B cell (primary cell): ENCODE results near the gene LIFR. TPM values are rescaled to one million over a fixed set of nuclear protein-coding genes. Genes with fewer than 3 reads are reported as not detected.

Experiments used
- ATAC-seq: fragments of 200-7000 bp; cut with Tn5 transposase; one replicate; pipeline ENCODE4 v1.10.0; 2021; ENCODE audit warnings: low read depth, mild to moderate bottlenecking, moderate number of reproducible peaks, moderate library complexity
- CTCF ChIA-PET: fragments of 350-600 bp; sonication (Branson Sonifier 250); formaldehyde crosslinking; loops from one replicate; lab custom pipeline; 2021; ENCODE audit warnings: antibody characterized with exemption, inconsistent platforms; lab: Charles Lee
- POLR2A ChIA-PET: fragments of 350-600 bp; sonication (Branson Sonifier 250); formaldehyde crosslinking; loops from one replicate; lab custom pipeline; 2021; ENCODE audit warnings: antibody characterized with exemption; lab: Charles Lee
- DNase-seq: peaks from one replicate; pipeline ENCODE4 v3.0.0; 2013
- H2AFZ ChIP-seq: 2 replicates; pipeline ENCODE4 v1.6.1; 2012; ENCODE audit warnings: mild to moderate bottlenecking, low read depth, low read length; ENCODE audit not compliant: insufficient read depth, poor library complexity, severe bottlenecking
- H3K27ac ChIP-seq, 2 donors: 1 replicate in 1 of 2; 2 replicates in 1 of 2; pipeline ENCODE4 v1.5.1; 2012 to 2013; ENCODE audit warnings: low read length in 2 of 2, mild to moderate bottlenecking in 2 of 2, moderate library complexity in 1 of 2
- H3K27me3 ChIP-seq, 4 experiments: fragments of 200-600 bp in 1 of 4; sonication (generic) in 1 of 4; replicated peaks in 1 of 4; 1 replicate in 2 of 4; 2 replicates in 2 of 4; pipeline versions ENCODE4 v1.6.1 to v1.7.0; 2013 to 2016; ENCODE audit warnings: low read length in 3 of 4, mild to moderate bottlenecking in 2 of 4, mixed read lengths in 1 of 4, moderate library complexity in 1 of 4; ENCODE audit not compliant: insufficient read depth in 4 of 4, control insufficient read depth in 3 of 4; ENCODE audit errors: control extremely low read depth in 1 of 4
- H3K36me3 ChIP-seq, 2 experiments: replicated peaks in 1 of 2; 1 replicate in 1 of 2; 2 replicates in 1 of 2; pipeline versions ENCODE4 v1.6.1 to v1.7.1; 2013; ENCODE audit warnings: low read length in 1 of 2; ENCODE audit not compliant: insufficient read depth in 2 of 2, control insufficient read depth in 1 of 2; ENCODE audit errors: control extremely low read depth in 1 of 2, extremely low read depth in 1 of 2
- H3K4me1 ChIP-seq, 2 donors: fragments of 200-600 bp in 1 of 2; sonication (generic) in 1 of 2; 1 replicate in 1 of 2; 2 replicates in 1 of 2; pipeline versions ENCODE4 v1.5.1 to v1.6.1; 2013 to 2017; ENCODE audit warnings: low read length in 2 of 2; ENCODE audit not compliant: control insufficient read depth in 2 of 2, insufficient read depth in 2 of 2
- H3K4me2 ChIP-seq: replicated peaks from 2 replicates; pipeline ENCODE3; 2012; ENCODE audit warnings: mild to moderate bottlenecking, low read depth, low read length; ENCODE audit not compliant: poor library complexity, severe bottlenecking
- H3K4me3 ChIP-seq, 5 experiments: fragments of 200-600 bp in 1 of 5; sonication (generic) in 1 of 5; 1 replicate in 3 of 5; 2 replicates in 2 of 5; pipeline versions ENCODE4 v1.5.1 to v1.7.0; 2011 to 2016; ENCODE audit warnings: low read length in 4 of 5, mild to moderate bottlenecking in 4 of 5, low read depth in 2 of 5, control low read depth in 1 of 5, moderate library complexity in 1 of 5; ENCODE audit not compliant: insufficient read depth in 1 of 5; ENCODE audit errors: control extremely low read depth in 1 of 5, extremely low read depth in 1 of 5
- H3K79me2 ChIP-seq: fragments of 200-600 bp; sonication (generic); one replicate; pipeline ENCODE4 v1.6.0; 2016; ENCODE audit warnings: low read length; ENCODE audit not compliant: control insufficient read depth, insufficient read depth
- H3K9ac ChIP-seq: fragments of 200-600 bp; sonication (generic); 2 replicates; pipeline ENCODE4 v1.6.1; 2017; ENCODE audit warnings: mild to moderate bottlenecking, low read length, moderate library complexity
- H3K9me3 ChIP-seq, 3 donors: one replicate each; pipeline versions ENCODE4 v1.6.1 to v1.7.1; 2013; ENCODE audit warnings: low read length in 2 of 3; ENCODE audit not compliant: control insufficient read depth in 2 of 3, insufficient read depth in 1 of 3; ENCODE audit errors: control extremely low read depth in 1 of 3
- H4K20me1 ChIP-seq: 2 replicates; pipeline ENCODE4 v1.6.0; 2012; ENCODE audit warnings: mild to moderate bottlenecking, low read length; ENCODE audit not compliant: insufficient read depth, control insufficient read depth, poor library complexity, severe bottlenecking
- H3K27ac Mint-ChIP-seq: one replicate; pipeline ENCODE4 v1.8.0; 2021; ENCODE audit warnings: mixed read lengths
- H3K27me3 Mint-ChIP-seq: one replicate; pipeline ENCODE4 v1.8.0; 2021; ENCODE audit warnings: mixed read lengths
- H3K4me1 Mint-ChIP-seq: one replicate; pipeline ENCODE4 v1.8.0; 2021; ENCODE audit warnings: mixed read lengths
- H3K4me3 Mint-ChIP-seq: one replicate; pipeline ENCODE4 v1.8.0; 2021; ENCODE audit warnings: mixed read lengths
- H3K9me3 Mint-ChIP-seq: one replicate; pipeline ENCODE4 v1.8.0; 2022; ENCODE audit warnings: mixed read lengths; ENCODE audit not compliant: insufficient read depth
- EZH2 ChIP-seq: IDR thresholded peaks from 2 replicates; pipeline ENCODE4 v1.6.1; 2012; ENCODE audit warnings: borderline replicate concordance, low read depth, mild to moderate bottlenecking, moderate library complexity, low read length; ENCODE audit not compliant: insufficient read depth, poor library complexity, severe bottlenecking
- WGBS: methylation state at CpG from one replicate; pipeline ENCODE4 v1.1.5; 2013; ENCODE audit warnings: missing lambda C conversion rate; ENCODE audit not compliant: insufficient coverage; 5-methylcytosine and 5-hydroxymethylcytosine counted together
- intact Hi-C: fragments of 100-400 bp; cut with micrococcal nuclease; formaldehyde crosslinking; loops from one replicate; pipeline ENCODE4 v1.10.0; 2022
- polyA plus RNA-seq: library from polyadenylated mRNA; depleted of rRNA; stranded (reverse); fragments of >200 nt; gene quantifications from 2 replicates; pipeline ENCODE4 v1.2.3, GENCODE V29; 2012
- total RNA-seq, 2 donors: library from RNA; stranded (reverse); fragments of 120-200 nt in 1 of 2; gene quantifications; 1 replicate in 1 of 2; 2 replicates in 1 of 2; pipeline versions ENCODE4 v1.2.3 to v1.2.4, GENCODE V29; 2013 to 2022
- TF ChIP-seq, protein P1 (sequence below): fragments of 200-600 bp; IDR thresholded peaks from one replicate; pipeline ENCODE4 v1.8.0; 2022; ENCODE audit warnings: antibody characterized with exemption, mild to moderate bottlenecking

Gene LIFR
- total and polyA plus RNA-seq, 2 donors (not counting 1 experiment from before 2014, with no cell fraction given), result not detected

- Mint-ChIP-seq H3K27ac (no peak overlapping the region), H3K9me3 (no peaks in the 10 kb centered on the region)
Measured at GRCh38 chr5:38576442-38576841, 20.0 kb upstream of the LIFR start.

DNA sequence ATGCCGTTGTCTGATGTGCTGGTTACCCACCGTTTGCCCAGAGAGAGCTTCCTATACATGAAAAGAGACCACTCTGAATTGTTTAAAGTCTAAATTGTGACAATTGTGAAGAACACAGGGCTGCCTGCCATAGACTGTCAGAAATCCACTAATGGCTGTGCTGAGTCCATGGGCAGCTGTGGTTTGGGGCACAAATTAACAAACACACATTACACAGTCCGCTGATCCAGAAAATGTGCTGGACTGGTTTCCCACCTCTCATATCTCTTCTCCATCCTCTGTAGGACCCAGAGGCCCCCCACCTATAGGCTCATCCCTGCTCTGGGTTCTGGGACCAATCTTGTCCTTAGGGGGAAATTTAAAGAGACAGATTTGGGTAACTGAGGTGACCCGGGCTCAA lies 19.0 kb upstream of the LIFR start:
- DNase-seq (no peak), ATAC-seq (no peak)
- no peaks in the 10 kb centered on the region for H3K4me1 Mint-ChIP-seq
- ChIA-PET CTCF (no interaction called here), POLR2A (no interaction called here)
- H3K9me3 ChIP-seq, result no peaks in the 10 kb centered on the region
- no peaks in the 10 kb centered on the region for H3K4me1 ChIP-seq
- intact Hi-C loops, result no loop called here
- no peaks in the 10 kb centered on the region for H4K20me1 ChIP-seq
- H3K36me3 ChIP-seq, result no peaks in the 10 kb centered on the region
- H3K4me2 ChIP-seq, result no peak overlapping the region
- H3K9ac ChIP-seq, result no peak overlapping the region
- no peak overlapping the region for H3K27ac Mint-ChIP-seq
- TF ChIP-seq, protein P1, sequence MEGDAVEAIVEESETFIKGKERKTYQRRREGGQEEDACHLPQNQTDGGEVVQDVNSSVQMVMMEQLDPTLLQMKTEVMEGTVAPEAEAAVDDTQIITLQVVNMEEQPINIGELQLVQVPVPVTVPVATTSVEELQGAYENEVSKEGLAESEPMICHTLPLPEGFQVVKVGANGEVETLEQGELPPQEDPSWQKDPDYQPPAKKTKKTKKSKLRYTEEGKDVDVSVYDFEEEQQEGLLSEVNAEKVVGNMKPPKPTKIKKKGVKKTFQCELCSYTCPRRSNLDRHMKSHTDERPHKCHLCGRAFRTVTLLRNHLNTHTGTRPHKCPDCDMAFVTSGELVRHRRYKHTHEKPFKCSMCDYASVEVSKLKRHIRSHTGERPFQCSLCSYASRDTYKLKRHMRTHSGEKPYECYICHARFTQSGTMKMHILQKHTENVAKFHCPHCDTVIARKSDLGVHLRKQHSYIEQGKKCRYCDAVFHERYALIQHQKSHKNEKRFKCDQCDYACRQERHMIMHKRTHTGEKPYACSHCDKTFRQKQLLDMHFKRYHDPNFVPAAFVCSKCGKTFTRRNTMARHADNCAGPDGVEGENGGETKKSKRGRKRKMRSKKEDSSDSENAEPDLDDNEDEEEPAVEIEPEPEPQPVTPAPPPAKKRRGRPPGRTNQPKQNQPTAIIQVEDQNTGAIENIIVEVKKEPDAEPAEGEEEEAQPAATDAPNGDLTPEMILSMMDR, result no peak
- TF ChIP-seq EZH2, result no peak
- peaks cover 0 to 2% (median 0%) of the 10 kb centered on the region in 4 experiments for H3K27me3 ChIP-seq
- H3K27ac ChIP-seq, result no peak overlapping the region
- no peak overlapping the region for H2AFZ ChIP-seq
- no peaks in the 10 kb centered on the region for H3K9me3 Mint-ChIP-seq
- no peaks in the 10 kb centered on the region for H3K79me2 ChIP-seq
- H3K4me3 Mint-ChIP-seq, result no peak overlapping the region
- H3K27me3 Mint-ChIP-seq, result peaks cover 14% of the 10 kb centered on the region
- WGBS, result 86% methylated on average over 3 of the region's 4 CpGs
- no peak overlapping the region for H3K4me3 ChIP-seq

More at GRCh38 chr5:38576442-38576841, 20.0 kb upstream of the LIFR start:
- no peak for TF ChIP-seq EZH2
- TF ChIP-seq, protein P1, result no peak
- Histone ChIP-seq H3K27ac (no peak overlapping the region), H3K4me3 (no peak overlapping the region), H3K9ac (no peak overlapping the region), H3K4me1 (no peaks in the 10 kb centered on the region), H3K4me2 (no peak overlapping the region), H3K79me2 (no peaks in the 10 kb centered on the region), H3K36me3 (no peaks in the 10 kb centered on the region), H2AFZ (no peak overlapping the region), H3K27me3 (peaks cover 0 to 5% (median 3%) of the 10 kb centered on the region in 4 experiments), H3K9me3 (no peaks in the 10 kb centered on the region), H4K20me1 (no peaks in the 10 kb centered on the region)
- ATAC-seq (no peak), DNase-seq (no peak)
- Mint-ChIP-seq H3K4me1 (no peaks in the 10 kb centered on the region), H3K4me3 (no peak overlapping the region), H3K27me3 (peaks cover 19% of the 10 kb centered on the region)
- POLR2A ChIA-PET, result no interaction called here
- 89% methylated on average over 4 of the region's 7 CpGs for WGBS
- CTCF ChIA-PET, result no interaction called here
- intact Hi-C loops, result no loop called here
